ENCODE measurements around the gene ABHD17A.

DNA sequence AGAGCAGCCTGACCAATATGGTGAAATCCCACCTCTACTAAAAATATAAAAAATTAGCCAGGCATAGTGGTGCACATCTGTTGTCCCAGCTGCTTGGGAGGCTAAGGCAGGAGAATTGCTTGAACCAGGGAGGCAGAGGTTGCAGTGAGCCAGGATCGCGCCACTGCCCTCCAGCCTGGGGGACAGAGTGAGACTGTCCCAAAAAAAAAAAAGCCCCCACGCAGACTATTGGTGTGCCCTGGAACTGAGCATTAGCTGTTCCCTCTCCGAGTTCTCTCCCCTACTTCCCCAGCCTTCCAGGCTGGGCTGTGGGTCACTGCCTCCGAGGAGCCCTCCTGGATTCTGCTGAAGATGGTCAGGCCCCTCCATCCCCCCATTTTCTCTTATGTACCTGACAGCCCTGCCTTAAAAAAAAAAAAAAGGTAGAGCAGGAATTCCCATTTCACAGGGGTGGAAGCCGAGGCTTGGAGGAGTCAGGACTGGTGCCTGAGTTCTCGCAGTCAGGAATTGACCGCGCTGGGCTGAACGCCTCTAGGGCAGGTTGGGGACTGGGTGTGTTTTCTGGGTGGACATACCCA is 21.8 kb upstream of the ABHD17A start:
- TF ChIP-seq, protein P1, sequence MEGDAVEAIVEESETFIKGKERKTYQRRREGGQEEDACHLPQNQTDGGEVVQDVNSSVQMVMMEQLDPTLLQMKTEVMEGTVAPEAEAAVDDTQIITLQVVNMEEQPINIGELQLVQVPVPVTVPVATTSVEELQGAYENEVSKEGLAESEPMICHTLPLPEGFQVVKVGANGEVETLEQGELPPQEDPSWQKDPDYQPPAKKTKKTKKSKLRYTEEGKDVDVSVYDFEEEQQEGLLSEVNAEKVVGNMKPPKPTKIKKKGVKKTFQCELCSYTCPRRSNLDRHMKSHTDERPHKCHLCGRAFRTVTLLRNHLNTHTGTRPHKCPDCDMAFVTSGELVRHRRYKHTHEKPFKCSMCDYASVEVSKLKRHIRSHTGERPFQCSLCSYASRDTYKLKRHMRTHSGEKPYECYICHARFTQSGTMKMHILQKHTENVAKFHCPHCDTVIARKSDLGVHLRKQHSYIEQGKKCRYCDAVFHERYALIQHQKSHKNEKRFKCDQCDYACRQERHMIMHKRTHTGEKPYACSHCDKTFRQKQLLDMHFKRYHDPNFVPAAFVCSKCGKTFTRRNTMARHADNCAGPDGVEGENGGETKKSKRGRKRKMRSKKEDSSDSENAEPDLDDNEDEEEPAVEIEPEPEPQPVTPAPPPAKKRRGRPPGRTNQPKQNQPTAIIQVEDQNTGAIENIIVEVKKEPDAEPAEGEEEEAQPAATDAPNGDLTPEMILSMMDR (conservative IDR thresholded peaks at IDR 0.05 in 1 of 2, IDR thresholded peaks at IDR 0.05 in 1 of 2; ENCODE audit: extremely low read depth in 1 of 2, insufficient read depth in 1 of 2, low read depth in 1 of 2, low read length in 2 of 2): no peak
- no peak for TF ChIP-seq EZH2 (IDR thresholded peaks at IDR 0.05; ENCODE audit: borderline replicate concordance, low read length)

Data from mammary epithelial cell (primary cell).